Spinal cord (tissue), 10 donors: ENCODE data around the gene HK3. TPM values are rescaled to one million over a fixed set of nuclear protein-coding genes. Genes with fewer than 3 reads are reported as not detected.

Experiments used
- DNase-seq, 6 donors: peaks; one replicate each; pipeline versions ENCODE4 v3.0.0 to v3.0.0-alpha.2; 2013 to 2015; ENCODE audit warnings: low spot score in 6 of 6, low read depth in 4 of 6
- H3K27ac ChIP-seq: one replicate; pipeline ENCODE4 v1.5.1; 2013; ENCODE audit warnings: low read depth, low read length, control low read depth
- H3K27me3 ChIP-seq: one replicate; pipeline ENCODE4 v1.6.1; 2013; ENCODE audit warnings: low read length; ENCODE audit not compliant: control insufficient read depth, insufficient read depth
- H3K36me3 ChIP-seq: one replicate; pipeline ENCODE4 v1.6.1; 2013; ENCODE audit warnings: low read length; ENCODE audit not compliant: control insufficient read depth, insufficient read depth
- H3K4me1 ChIP-seq: one replicate; pipeline ENCODE4 v1.6.1; 2013; ENCODE audit warnings: low read length; ENCODE audit not compliant: control insufficient read depth, insufficient read depth
- H3K4me3 ChIP-seq: one replicate; pipeline ENCODE4 v1.5.1; 2013; ENCODE audit warnings: low read depth, low read length, control low read depth
- H3K9me3 ChIP-seq: one replicate; pipeline ENCODE4 v1.6.1; 2013; ENCODE audit warnings: low read length; ENCODE audit not compliant: control insufficient read depth, insufficient read depth
- WGBS: methylation state at CpG from one replicate; pipeline ENCODE4 v1.1.5; 2013; ENCODE audit warnings: missing lambda C conversion rate; ENCODE audit not compliant: insufficient coverage; 5-methylcytosine and 5-hydroxymethylcytosine counted together
- polyA plus RNA-seq, 2 donors: library from polyadenylated mRNA; unstranded; fragments of 120-200 nt; gene quantifications; one replicate each; pipeline ENCODE4 v1.2.1, GENCODE V29; 2013; ENCODE audit not compliant: insufficient read length in 2 of 2
- total RNA-seq, 2 donors: library from RNA; depleted of rRNA in 1 of 2; stranded (reverse); fragments of 120-200 nt in 1 of 2; fragments of >200 nt in 1 of 2; gene quantifications; one replicate each; pipeline versions ENCODE4 v1.2.3 to v1.2.4, GENCODE V29; 2013 to 2014
- donor health status: healthy.

The HK3 gene
- total and polyA plus RNA-seq, 4 donors = 0.66 to 4.9 (median 1.2) TPM

DNA sequence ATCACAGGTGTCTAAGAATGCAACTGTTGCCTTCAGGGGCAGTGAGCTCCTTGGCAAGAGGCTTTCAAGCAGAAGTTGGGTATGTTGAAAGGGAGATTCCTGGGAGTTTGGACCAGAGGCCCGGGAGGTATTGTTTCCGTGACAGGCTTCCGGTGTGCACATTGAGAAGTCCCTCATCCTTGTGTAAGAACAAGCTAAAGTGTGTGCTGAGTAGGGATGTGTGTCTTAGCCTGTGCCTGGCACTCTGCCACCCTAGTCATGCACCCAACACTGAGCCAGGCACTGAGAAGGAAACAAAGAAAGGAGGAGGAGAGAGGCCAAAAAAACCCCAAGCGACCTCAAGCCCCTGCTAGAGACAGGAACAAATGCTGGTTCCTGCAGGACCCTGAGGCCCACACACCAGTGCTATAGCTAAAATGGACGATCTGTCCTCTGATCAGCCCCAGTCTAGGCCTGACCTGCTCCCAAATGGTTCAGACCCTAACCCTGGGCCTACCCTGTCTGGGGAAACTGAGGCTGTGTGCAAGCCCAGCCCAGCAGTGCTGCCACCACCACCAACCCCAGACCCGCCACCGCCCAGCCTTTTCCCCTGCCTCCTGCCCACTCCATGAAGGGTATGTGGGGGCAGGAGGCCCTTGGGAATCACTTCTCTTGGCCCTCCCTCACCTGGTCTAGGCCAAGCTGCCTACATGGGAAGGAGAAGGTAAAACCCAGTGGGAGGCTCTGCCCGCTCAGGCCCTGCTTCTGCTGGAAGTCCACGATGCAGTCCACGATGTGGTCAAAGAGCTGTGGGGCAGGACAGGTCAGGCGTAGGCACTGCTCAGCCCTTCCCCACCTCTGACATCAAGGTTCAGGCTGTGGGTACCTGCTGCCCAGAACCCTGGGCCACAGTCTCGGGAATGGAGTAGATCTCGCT lies 12.6 kb downstream of the HK3 start:
- DNase-seq = no peak
- Histone ChIP-seq H3K4me3 (no peak overlapping the region), H3K36me3 (peaks cover 15% of the 10 kb centered on the region), H3K4me1 (peaks cover 24% of the 10 kb centered on the region), H3K27me3 (no peaks in the 10 kb centered on the region), H3K27ac (no peak overlapping the region), H3K9me3 (no peaks in the 10 kb centered on the region)
- 89% methylated on average over 9 of the region's 13 CpGs for WGBS

DNA sequence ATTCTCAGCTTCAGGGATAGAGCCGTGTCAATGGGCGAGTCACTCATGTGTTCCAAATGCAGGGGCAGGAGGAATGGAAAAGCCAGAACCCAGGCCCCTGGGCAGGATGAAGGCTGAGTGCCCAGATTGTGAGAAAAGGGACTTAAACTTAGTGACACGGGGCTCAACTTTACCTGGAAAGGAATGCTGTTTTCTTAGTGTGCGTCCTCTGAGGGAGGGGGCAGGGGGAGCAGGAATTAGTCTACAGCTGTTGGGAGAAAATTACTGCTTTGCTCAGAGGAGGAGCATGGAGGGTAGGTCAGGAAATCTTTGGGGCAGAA lies 14.6 kb downstream of the HK3 start:
- no peaks in the 10 kb centered on the region for H3K9me3 ChIP-seq
- DNase-seq = no peak
- peaks cover 36% of the 10 kb centered on the region for H3K36me3 ChIP-seq
- H3K27ac ChIP-seq = no peak overlapping the region
- WGBS = 35% methylated on average over 4 of the region's 4 CpGs
- no peaks in the 10 kb centered on the region for H3K27me3 ChIP-seq
- peaks cover 24% of the 10 kb centered on the region for H3K4me1 ChIP-seq
- no peak overlapping the region for H3K4me3 ChIP-seq

DNA sequence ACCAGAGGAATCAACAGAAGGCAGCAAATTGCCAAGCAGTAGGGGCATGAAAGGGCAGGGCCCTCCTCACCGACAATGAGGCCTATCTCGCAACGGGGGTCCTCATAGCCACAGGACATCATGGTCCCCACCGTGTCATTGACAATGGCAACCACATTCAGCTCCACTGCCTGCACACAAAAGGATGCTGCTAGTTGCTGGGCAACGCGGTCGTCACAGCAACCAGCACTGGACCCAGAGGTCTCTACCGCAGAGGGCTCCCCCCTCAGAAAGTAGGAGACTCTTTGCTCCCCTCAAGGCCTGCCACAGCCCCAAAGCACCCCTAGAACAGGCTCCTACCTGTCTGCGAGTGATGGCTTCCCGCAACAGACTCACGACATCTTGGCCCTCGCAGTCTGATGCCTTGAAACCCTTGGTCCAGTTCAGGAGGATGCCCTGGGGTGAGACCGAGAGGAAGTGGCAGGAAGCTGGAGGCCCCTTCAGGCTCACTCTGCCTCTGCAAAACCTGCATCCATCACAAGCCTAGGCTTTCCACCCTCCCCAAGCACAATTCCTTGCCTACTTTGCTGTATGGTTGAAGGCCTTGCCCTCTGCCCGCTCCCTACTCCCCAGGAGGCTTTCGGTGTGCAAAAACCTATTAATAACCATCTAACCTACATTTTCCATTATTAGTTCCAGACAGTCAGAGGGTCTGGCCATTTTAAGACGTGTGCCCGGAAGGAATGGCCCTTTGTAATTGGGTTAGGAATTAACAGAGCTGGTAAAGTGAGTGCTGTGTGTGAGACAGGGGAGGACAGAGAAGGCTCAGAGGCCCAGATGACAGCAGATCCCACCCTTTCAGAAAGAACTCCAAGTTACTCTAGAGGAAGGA lies 15.2 kb downstream of the HK3 start:
- Histone ChIP-seq H3K36me3 (peaks cover 42% of the 10 kb centered on the region), H3K27ac (no peak overlapping the region), H3K4me3 (no peak overlapping the region), H3K9me3 (no peaks in the 10 kb centered on the region), H3K4me1 (peaks cover 24% of the 10 kb centered on the region), H3K27me3 (no peaks in the 10 kb centered on the region)
- WGBS = 34% methylated on average over 14 of the region's 17 CpGs
- peak in 5 of 6 donors; percentile 24 to 89 (median 48) for DNase-seq

DNA sequence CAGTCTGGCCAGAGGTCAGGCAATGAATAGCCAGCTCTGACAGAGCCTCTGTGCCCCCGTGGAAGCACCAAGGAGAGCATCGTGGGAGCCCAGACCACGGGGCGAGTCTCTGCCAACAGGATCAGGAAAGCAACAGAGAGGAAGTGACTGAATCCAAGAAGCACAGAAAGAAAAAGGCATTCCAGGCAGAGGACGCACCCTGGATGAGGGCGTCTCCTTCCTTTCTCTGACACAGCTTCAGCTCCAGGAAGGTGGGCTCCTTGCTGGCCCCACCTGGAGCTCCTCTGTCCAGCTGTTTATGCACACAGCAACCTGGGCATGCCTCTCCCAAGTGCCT lies 16.6 kb downstream of the HK3 start:
- Histone ChIP-seq H3K9me3 (no peaks in the 10 kb centered on the region), H3K4me3 (no peak overlapping the region), H3K36me3 (peaks cover 53% of the 10 kb centered on the region), H3K4me1 (peaks cover 24% of the 10 kb centered on the region), H3K27ac (no peak overlapping the region), H3K27me3 (no peaks in the 10 kb centered on the region)
- 74% methylated on average over 6 of the region's 6 CpGs for WGBS
- no peak for DNase-seq

DNA sequence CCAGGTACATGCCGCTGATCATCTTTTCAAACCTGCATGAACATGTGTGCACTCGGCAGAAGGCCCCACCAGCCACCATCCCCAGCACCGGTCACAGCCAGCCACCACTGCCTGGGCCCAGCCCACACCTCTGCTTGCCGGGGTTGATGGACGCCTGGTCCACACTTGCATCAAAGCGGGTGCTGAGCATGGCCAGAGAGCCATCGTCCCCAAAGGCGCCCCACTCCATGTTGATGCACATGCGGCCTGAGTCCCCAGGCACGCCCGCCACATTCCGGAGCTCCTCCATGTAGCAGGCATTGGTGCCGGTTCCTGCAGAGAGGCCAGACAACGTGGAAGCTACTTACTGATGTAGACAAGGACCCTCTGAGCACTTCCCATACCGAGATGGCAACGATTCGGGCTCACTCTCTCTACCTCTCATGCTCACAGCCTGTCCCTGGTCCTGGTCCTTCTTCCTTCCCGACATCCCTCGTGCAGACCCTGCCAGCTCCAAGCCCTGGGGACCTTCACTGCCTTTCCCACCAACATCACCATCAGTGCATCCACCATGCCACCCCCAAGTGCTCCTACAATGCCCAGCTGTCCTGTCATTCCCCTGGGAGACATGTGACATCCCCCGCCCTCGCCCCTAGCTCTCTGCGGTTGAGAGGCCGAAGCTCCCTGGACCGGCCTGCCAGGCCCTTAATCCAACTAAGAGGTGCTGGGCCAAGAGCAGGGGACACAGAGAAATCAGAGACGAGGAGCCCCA lies 17.2 kb downstream of the HK3 start:
- no peak for DNase-seq
- Histone ChIP-seq H3K4me3 (no peak overlapping the region), H3K4me1 (peaks cover 24% of the 10 kb centered on the region), H3K27me3 (no peaks in the 10 kb centered on the region), H3K36me3 (peaks cover 54% of the 10 kb centered on the region), H3K27ac (no peak overlapping the region), H3K9me3 (no peaks in the 10 kb centered on the region)
- 86% methylated on average over 25 of the region's 25 CpGs for WGBS

DNA sequence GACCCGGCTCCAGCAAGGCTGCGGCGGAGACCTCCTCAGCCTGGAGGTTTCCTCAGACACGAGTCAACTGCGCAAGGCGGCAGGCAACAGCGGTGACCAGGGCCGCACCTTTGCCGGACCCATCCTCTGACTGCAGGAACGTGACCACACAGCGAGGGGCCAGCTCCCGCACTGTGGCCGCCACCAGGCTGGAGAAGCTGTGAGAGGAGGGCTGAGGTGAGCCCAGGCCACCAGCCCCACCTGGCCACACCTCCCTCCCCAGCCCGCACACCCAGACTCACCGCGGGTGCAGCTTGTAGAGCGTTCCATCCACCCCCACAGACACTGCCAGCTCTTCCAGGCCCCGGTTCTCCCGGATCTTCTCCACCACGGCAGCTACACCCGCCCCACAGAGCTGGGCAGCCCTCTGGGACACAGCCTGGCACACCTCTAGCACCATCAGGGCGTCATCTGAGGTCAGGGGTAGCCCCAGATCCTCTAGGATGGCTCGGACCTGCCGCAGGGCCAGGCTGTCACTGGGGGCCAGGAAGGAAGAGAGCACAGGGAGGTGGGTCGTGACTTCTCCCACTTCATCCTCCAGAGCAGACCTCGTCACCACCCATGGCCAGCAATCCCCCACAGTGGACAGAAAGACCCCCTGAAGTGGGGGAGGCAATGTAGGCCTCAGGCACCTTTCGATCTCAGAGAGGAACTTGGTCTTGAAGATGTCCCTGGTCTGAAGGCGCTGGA lies 18.0 kb downstream of the HK3 start:
- H3K27ac ChIP-seq = no peak overlapping the region
- peaks cover 24% of the 10 kb centered on the region for H3K4me1 ChIP-seq
- H3K4me3 ChIP-seq = no peak overlapping the region
- no peaks in the 10 kb centered on the region for H3K9me3 ChIP-seq
- no peak for DNase-seq
- peaks cover 60% of the 10 kb centered on the region for H3K36me3 ChIP-seq
- WGBS = 98% methylated on average over 26 of the region's 28 CpGs
- H3K27me3 ChIP-seq = no peaks in the 10 kb centered on the region

DNA sequence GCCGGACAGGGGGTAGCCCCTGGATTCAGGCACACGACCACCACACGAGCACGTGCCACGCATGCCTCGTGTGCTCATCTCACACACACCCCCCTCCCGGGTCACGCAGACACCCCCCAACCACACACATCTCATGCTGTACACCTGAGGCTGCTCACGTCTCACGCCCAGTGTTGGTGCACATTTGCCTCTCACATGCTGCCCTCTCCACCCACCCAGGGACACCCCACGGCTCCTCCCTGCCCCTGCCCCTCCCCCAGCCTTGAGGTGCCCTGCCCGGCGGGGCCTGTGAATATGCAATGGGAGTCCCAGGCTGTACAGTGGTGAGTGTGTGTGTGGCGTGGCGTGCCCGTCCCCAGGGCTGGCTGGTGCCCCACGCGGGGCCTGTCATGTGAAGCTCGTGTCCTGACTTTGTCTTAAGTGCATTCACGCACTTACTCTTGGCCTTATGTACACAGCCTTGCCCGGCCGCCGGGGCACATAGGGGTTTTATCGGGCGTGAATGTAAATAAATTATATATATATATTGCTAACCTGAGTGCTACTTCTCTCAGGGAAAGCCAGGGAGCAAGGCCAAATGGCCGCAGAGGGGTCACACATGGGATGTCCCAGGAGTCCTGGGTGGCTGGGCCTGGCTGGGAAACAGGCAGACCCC lies 18.7 kb downstream of the HK3 start:
- no peaks in the 10 kb centered on the region for H3K9me3 ChIP-seq
- DNase-seq = no peak
- 90% methylated on average over 16 of the region's 26 CpGs for WGBS
- H3K4me1 ChIP-seq = peaks cover 24% of the 10 kb centered on the region
- peaks cover 67% of the 10 kb centered on the region for H3K36me3 ChIP-seq
- peaks cover 2% of the 10 kb centered on the region for H3K27me3 ChIP-seq
- no peak overlapping the region for H3K27ac ChIP-seq
- H3K4me3 ChIP-seq = no peak overlapping the region

DNA sequence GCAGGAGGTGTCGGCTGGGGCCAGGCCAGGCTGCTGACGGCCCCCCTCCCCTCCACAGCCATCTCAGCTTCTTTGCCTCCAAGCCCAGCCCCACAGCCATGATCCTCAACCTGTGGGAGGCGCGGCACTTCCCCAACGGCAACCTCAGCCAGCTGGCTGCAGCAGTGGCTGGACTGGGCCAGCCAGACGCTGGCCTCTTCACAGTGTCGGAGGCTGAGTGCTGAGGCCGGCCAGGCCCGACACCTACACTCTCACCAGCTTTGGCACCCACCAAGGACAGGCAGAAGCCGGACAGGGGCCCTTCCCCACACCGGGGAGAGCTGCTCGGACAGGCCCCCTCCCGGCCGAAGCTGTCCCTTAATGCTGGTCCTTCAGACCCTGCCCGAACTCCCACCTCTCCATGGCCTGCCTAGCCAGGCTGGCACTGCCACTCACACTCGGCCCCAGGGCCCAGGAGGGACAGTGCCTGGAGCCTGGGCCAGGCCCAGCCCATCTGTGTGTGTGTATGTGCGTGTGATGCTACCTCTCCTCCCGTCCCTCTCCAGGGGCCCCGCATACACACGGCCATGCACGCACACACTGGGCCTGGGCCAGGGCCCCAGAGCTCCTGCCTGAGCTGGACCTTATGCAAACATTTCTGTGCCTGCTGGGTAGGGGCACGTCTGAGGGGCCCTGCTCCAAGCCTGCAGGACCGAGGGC lies 19.3 kb downstream of the HK3 start:
- 70% methylated on average over 20 of the region's 23 CpGs for WGBS
- Histone ChIP-seq H3K36me3 (peaks cover 74% of the 10 kb centered on the region), H3K4me3 (no peak overlapping the region), H3K27ac (no peak overlapping the region), H3K9me3 (no peaks in the 10 kb centered on the region), H3K27me3 (peaks cover 2% of the 10 kb centered on the region), H3K4me1 (peaks cover 24% of the 10 kb centered on the region)
- no peak for DNase-seq
